GM21529 (cell line): ENCODE data around the gene TBC1D7.
A peak's percentile ranks its signal among the peaks of the same experiment; 100 is the strongest.

Experiments
- ATAC-seq: cut with Tn5 transposase; IDR thresholded peaks from one replicate; pipeline ENCODE4 v1.9.1; 2021; ENCODE audit not compliant: unreplicated experiment

TBC1D7 gene

GRCh38 chr6:13273931-13274706 lies 54.2 kb downstream of the TBC1D7 start:
- ATAC-seq: peak; percentile 58

GRCh38 chr6:13273202-13273930 lies 55.0 kb downstream of the TBC1D7 start:
- no peak for ATAC-seq

GRCh38 chr6:13272131-13273046 lies 55.9 kb downstream of the TBC1D7 start:
- ATAC-seq: peak; percentile 78

GRCh38 chr6:13268913-13269518 lies 59.3 kb downstream of the TBC1D7 start:
- ATAC-seq: no peak

GRCh38 chr6:13267142-13267651 lies 61.1 kb downstream of the TBC1D7 start:
- no peak for ATAC-seq

- ATAC-seq: no peak
Observed at GRCh38 chr6:13263669-13264068, 64.7 kb downstream of the TBC1D7 start.

GRCh38 chr6:13262302-13263230 lies 65.8 kb downstream of the TBC1D7 start:
- no peak for ATAC-seq

- peak; percentile 65 for ATAC-seq
Observed at GRCh38 chr6:13261464-13261994, 66.8 kb downstream of the TBC1D7 start.

GRCh38 chr6:13260831-13261230 lies 67.5 kb downstream of the TBC1D7 start:
- no peak for ATAC-seq

GRCh38 chr6:13260101-13260598 lies 68.2 kb downstream of the TBC1D7 start:
- ATAC-seq: no peak

GRCh38 chr6:13259393-13259792 lies 68.9 kb downstream of the TBC1D7 start:
- peak; percentile 51 for ATAC-seq

GRCh38 chr6:13256266-13257001 lies 71.9 kb downstream of the TBC1D7 start:
- ATAC-seq: no peak
